HG03175 (cell line): ENCODE data around the gene ITPRIPL2.

ENCODE experiments used
- ATAC-seq: cut with Tn5 transposase; IDR thresholded peaks from one replicate; pipeline ENCODE4 v1.9.1; 2021; ENCODE audit warnings: mild to moderate bottlenecking, moderate library complexity; ENCODE audit not compliant: unreplicated experiment

Gene ITPRIPL2

GRCh38 chr16:19140396-19140795 lies 26.6 kb downstream of the ITPRIPL2 start:
- ATAC-seq, result no peak

- ATAC-seq, result no peak
These were observed 29.3 kb downstream of the ITPRIPL2 start for GRCh38 chr16:19142939-19143598.

GRCh38 chr16:19143599-19143956 lies 29.8 kb downstream of the ITPRIPL2 start:
- ATAC-seq, result no peak

- ATAC-seq, result no peak
These were observed 31.2 kb downstream of the ITPRIPL2 start for GRCh38 chr16:19145010-19145409.

- no peak for ATAC-seq
These were observed 33.4 kb downstream of the ITPRIPL2 start for GRCh38 chr16:19147126-19147525.

- no peak for ATAC-seq
These were observed 33.9 kb downstream of the ITPRIPL2 start for GRCh38 chr16:19147627-19148026.

GRCh38 chr16:19148189-19148588 lies 34.4 kb downstream of the ITPRIPL2 start:
- no peak for ATAC-seq

- no peak for ATAC-seq
These were observed 37.5 kb downstream of the ITPRIPL2 start for GRCh38 chr16:19151310-19151709.

- ATAC-seq, result no peak
These were observed 38.3 kb downstream of the ITPRIPL2 start for GRCh38 chr16:19152042-19152441.

- ATAC-seq, result no peak
These were observed 40.1 kb downstream of the ITPRIPL2 start for GRCh38 chr16:19153876-19154275.

- no peak for ATAC-seq
These were observed 48.3 kb downstream of the ITPRIPL2 start for GRCh38 chr16:19162085-19162484.

- no peak for ATAC-seq
These were observed 49.5 kb downstream of the ITPRIPL2 start for GRCh38 chr16:19163215-19163614.

- ATAC-seq, result no peak
These were observed 50.5 kb downstream of the ITPRIPL2 start for GRCh38 chr16:19164285-19164684.

GRCh38 chr16:19165101-19165500 lies 51.3 kb downstream of the ITPRIPL2 start:
- no peak for ATAC-seq

GRCh38 chr16:19166500-19166899 lies 52.7 kb downstream of the ITPRIPL2 start:
- no peak for ATAC-seq

- peak; percentile 66 for ATAC-seq
These were observed 54.1 kb downstream of the ITPRIPL2 start, which contains the start of gene SYT17 for GRCh38 chr16:19167710-19168370. TSS of gene SYT17 (plus strand) at chr16:19168240. CDS start at chr16:19168647, 407 bp downstream.

- ATAC-seq, result no peak
These were observed 54.8 kb downstream of the ITPRIPL2 start for GRCh38 chr16:19168371-19169081.

GRCh38 chr16:19169082-19169639 lies 55.4 kb downstream of the ITPRIPL2 start:
- no peak for ATAC-seq

GRCh38 chr16:19170043-19170655 lies 56.4 kb downstream of the ITPRIPL2 start:
- no peak for ATAC-seq
